ENCODE measurements around the gene FGF18. TPM values are rescaled to one million over a fixed set of nuclear protein-coding genes. Genes with fewer than 3 reads are reported as not detected.

FGF18 gene
- polyA plus RNA-seq, 1 experiment = not detected

DNA sequence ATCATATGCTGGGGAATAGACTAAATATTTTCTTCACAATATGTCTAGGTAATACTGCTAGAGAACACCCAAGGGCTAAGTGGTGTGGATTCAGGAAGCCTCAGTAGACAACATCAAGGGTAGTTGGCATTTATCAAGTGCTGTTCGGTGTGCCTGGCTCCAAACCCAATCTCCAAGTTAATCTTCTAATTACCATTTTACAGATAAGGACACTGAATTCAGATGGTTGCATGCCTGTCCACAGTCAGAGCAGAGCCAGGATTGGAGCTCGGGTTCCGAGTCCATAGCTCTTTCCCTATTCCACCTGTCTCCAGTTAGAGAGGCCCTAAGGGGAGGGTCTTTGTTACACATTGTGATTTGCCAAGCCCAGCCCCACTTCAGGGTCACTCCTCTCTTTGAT is 58.2 kb downstream of the FGF18 start:
- POLR2A ChIA-PET = no interaction called here
- DNase-seq (ENCODE audit: low read depth) = no peak
- CTCF ChIA-PET = no interaction called here
- no peaks in the 10 kb centered on the region for H3K36me3 ChIP-seq (ENCODE audit: control insufficient read depth, insufficient read depth, low read length)
- TF ChIP-seq, protein P1, sequence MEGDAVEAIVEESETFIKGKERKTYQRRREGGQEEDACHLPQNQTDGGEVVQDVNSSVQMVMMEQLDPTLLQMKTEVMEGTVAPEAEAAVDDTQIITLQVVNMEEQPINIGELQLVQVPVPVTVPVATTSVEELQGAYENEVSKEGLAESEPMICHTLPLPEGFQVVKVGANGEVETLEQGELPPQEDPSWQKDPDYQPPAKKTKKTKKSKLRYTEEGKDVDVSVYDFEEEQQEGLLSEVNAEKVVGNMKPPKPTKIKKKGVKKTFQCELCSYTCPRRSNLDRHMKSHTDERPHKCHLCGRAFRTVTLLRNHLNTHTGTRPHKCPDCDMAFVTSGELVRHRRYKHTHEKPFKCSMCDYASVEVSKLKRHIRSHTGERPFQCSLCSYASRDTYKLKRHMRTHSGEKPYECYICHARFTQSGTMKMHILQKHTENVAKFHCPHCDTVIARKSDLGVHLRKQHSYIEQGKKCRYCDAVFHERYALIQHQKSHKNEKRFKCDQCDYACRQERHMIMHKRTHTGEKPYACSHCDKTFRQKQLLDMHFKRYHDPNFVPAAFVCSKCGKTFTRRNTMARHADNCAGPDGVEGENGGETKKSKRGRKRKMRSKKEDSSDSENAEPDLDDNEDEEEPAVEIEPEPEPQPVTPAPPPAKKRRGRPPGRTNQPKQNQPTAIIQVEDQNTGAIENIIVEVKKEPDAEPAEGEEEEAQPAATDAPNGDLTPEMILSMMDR (IDR thresholded peaks at IDR 0.05; ENCODE audit: insufficient read depth, low read depth, low read length) = no peak
- H3K4me3 ChIP-seq (ENCODE audit: low read depth, low read length) = no peak overlapping the region
- peaks cover 8% of the 10 kb centered on the region for H3K27me3 ChIP-seq (ENCODE audit: control insufficient read depth, insufficient read depth, low read length)

DNA sequence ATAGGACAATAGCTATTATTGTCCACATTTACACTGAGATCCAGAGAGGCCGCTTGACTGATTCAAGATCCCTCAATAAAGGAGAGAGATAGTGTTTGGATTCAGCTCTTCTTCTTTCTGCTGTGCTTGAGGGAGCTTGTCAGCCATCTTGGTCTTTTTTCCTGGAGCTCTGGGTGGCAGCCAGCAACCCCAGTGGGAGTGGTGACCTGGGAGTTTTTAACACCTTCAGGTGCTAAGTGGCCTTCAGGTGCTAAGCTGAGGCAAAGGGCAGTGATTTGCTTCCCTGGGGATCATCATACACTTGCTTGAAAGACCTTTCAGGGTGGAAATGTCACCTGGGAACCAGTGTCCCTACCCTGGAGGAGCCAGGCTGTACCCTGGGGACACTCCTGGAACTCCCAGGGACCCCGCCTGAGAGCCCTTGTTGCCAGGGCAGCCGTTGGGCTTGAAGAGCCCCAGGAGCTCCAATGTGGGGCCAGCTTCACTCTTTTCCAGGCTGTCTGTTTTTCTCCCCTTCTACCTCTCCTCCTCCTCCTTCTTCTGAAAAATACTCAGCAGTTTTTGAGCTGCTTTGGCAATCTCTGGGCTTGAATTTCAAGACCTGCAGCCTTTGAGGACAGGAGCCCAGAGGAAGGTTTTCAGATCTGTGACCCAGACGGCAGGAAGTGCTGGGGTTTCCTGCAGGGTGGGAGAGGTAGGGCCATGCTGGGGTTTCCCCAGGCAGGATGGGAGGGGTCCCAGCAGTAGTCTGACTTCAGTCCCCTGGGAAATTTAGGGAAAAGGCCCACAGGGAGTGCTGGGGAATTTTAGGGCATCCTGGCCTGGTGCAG is 59.7 kb downstream of the FGF18 start:
- no peaks in the 10 kb centered on the region for H3K36me3 ChIP-seq (ENCODE audit: control insufficient read depth, insufficient read depth, low read length)
- ChIA-PET POLR2A (no interaction called here), CTCF (interaction anchor here (0.7 to 1.0 kb wide), 3 partner anchors 26 to 429 kb away, joined by 3 read pairs; no protein-coding TSS in a partner anchor)

GRCh38 chr5:171479776-171480125 is 60.3 kb downstream of the FGF18 start:
- no peaks in the 10 kb centered on the region for H3K36me3 ChIP-seq (ENCODE audit: control insufficient read depth, insufficient read depth, low read length)
- H3K4me3 ChIP-seq (ENCODE audit: low read depth, low read length) = no peak overlapping the region
- H3K27me3 ChIP-seq (ENCODE audit: control insufficient read depth, insufficient read depth, low read length) = peaks cover 8% of the 10 kb centered on the region
- TF ChIP-seq, protein P1 (IDR thresholded peaks at IDR 0.05; ENCODE audit: insufficient read depth, low read depth, low read length) = no peak
- ChIA-PET POLR2A (no interaction called here), CTCF (interaction anchor here (0.7 kb wide), 1 partner anchor 26 kb away, joined by 3 read pairs; no protein-coding TSS in a partner anchor)
- no peak for DNase-seq (ENCODE audit: low read depth)

More for the DNA sequence above, 59.7 kb downstream of the FGF18 start:
- H3K27me3 ChIP-seq (ENCODE audit: control insufficient read depth, insufficient read depth, low read length) = peaks cover 8% of the 10 kb centered on the region
- no peak overlapping the region for H3K4me3 ChIP-seq (ENCODE audit: low read depth, low read length)
- TF ChIP-seq, protein P1 (IDR thresholded peaks at IDR 0.05; ENCODE audit: insufficient read depth, low read depth, low read length) = no peak
- DNase-seq (ENCODE audit: low read depth) = no peak

GRCh38 chr5:171480239-171480638 is 60.8 kb downstream of the FGF18 start:
- TF ChIP-seq, protein P1 (IDR thresholded peaks at IDR 0.05; ENCODE audit: insufficient read depth, low read depth, low read length) = no peak
- ChIA-PET CTCF (no interaction called here), POLR2A (no interaction called here)
- no peaks in the 10 kb centered on the region for H3K36me3 ChIP-seq (ENCODE audit: control insufficient read depth, insufficient read depth, low read length)
- no peak for DNase-seq (ENCODE audit: low read depth)
- H3K4me3 ChIP-seq (ENCODE audit: low read depth, low read length) = no peak overlapping the region
- peaks cover 8% of the 10 kb centered on the region for H3K27me3 ChIP-seq (ENCODE audit: control insufficient read depth, insufficient read depth, low read length)

GRCh38 chr5:171481571-171482433 is 62.4 kb downstream of the FGF18 start:
- peaks cover 10% of the 10 kb centered on the region for H3K27me3 ChIP-seq (ENCODE audit: control insufficient read depth, insufficient read depth, low read length)
- DNase-seq (ENCODE audit: low read depth) = no peak
- H3K4me3 ChIP-seq (ENCODE audit: low read depth, low read length) = no peak overlapping the region
- TF ChIP-seq, protein P1 (IDR thresholded peaks at IDR 0.05; ENCODE audit: insufficient read depth, low read depth, low read length) = no peak
- H3K36me3 ChIP-seq (ENCODE audit: control insufficient read depth, insufficient read depth, low read length) = no peaks in the 10 kb centered on the region
- ChIA-PET CTCF (interaction anchor here (1.1 to 2.2 kb wide), 7 partner anchors 11 to 158 kb away, joined by 3 to 13 read pairs (median 4); partner anchors contain the start of gene FGF18), POLR2A (no interaction called here)
